ENCODE measurements around the gene IKZF1.

Gene IKZF1

GRCh38 chr7:50450590-50451032, 146.1 kb downstream of the IKZF1 start:
- Histone ChIP-seq H3K79me2 (ENCODE audit: insufficient read depth, low read depth) (peaks cover 26% of the 10 kb centered on the region), H2AFZ (ENCODE audit: low read depth) (peak overlapping the region; percentile 99), H3K4me2 (peak overlapping the region; percentile 97; the same call in 1 of the 2 replicates), H3K27ac (peak overlapping the region; percentile 67; the same call in 1 of the 2 replicates), H3K4me1 (ENCODE audit: low read depth, poor library complexity, severe bottlenecking) (peaks cover 35% of the 10 kb centered on the region), H4K20me1 (ENCODE audit: insufficient read depth) (no peaks in the 10 kb centered on the region), H3K4me3 (IDR thresholded peaks at IDR 0.05; ENCODE audit: insufficient read depth, low read depth, low read length) (no peak overlapping the region), H3K27me3 (ENCODE audit: insufficient read depth, low read depth) (no peaks in the 10 kb centered on the region), H3K9ac (peak overlapping the region; percentile 79; the same call in 1 of the 2 replicates), H3K36me3 (ENCODE audit: insufficient read depth) (peaks cover 6% of the 10 kb centered on the region; the same call in 1 of the 2 replicates)
- TF ChIP-seq, protein P1, sequence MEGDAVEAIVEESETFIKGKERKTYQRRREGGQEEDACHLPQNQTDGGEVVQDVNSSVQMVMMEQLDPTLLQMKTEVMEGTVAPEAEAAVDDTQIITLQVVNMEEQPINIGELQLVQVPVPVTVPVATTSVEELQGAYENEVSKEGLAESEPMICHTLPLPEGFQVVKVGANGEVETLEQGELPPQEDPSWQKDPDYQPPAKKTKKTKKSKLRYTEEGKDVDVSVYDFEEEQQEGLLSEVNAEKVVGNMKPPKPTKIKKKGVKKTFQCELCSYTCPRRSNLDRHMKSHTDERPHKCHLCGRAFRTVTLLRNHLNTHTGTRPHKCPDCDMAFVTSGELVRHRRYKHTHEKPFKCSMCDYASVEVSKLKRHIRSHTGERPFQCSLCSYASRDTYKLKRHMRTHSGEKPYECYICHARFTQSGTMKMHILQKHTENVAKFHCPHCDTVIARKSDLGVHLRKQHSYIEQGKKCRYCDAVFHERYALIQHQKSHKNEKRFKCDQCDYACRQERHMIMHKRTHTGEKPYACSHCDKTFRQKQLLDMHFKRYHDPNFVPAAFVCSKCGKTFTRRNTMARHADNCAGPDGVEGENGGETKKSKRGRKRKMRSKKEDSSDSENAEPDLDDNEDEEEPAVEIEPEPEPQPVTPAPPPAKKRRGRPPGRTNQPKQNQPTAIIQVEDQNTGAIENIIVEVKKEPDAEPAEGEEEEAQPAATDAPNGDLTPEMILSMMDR (conservative IDR thresholded peaks at IDR 0.05; ENCODE audit: low read depth, low read length): no peak
